ENCODE data around the gene FOXC2.
"Not testable (repeated sequence)": the region's sequence is repeated elsewhere in the genome, so short reads cannot be mapped to it uniquely, and the experiment has no call there.

FOXC2 gene

DNA sequence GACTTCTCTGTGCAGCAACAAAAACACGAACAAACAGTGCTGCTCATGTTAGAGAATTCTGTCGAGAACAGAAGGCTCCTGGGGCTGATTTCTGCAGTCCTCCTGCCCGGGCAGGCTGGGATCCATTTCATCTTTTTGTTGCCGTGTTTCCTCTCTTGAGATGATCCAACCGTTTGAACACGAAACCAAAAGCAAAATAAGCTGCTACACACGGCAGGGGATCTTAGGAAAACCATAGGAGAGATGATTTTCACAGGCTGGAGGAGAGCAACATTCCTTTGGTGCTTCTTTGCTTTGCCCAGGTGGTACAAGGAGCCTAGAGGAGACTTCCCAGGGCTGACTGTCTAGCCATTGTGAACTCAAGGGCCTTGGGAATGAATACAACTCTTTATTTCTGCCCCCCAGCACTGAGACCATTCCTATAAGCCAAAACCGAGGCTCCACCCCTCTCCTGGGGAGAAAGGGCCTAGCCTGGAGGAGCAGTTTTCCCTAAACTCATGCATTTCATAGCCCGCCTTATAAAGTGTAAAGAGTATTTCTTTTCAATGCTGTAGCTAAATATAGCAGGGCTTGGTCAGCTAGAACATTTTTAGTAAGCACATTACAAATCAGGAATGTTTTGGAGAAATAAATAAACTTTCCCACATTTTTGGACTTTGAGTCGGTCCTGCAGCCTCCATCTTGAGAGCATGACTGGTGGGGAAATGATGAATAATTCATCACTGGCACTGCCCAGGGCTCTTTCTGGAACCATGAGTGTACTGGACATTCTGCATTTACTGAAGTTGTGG, 19.4 kb downstream of the FOXC2 start:
- DNase-seq: no peak

DNA sequence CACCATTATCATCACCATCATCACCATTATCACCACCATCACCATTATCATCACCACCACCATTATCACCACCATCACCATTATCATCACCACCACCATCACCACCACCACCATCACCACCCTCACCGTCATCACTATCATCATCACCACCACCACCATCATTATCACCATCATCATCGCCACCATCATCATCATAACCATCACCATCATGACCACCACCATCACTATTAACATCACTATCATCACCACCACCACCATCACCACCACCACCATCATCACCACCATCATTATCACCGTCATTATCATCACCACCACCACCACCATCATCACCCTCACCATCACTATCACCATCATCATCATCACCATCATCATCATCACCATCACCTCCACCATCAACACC, 20.9 kb downstream of the FOXC2 start:
- DNase-seq: no peak

DNA sequence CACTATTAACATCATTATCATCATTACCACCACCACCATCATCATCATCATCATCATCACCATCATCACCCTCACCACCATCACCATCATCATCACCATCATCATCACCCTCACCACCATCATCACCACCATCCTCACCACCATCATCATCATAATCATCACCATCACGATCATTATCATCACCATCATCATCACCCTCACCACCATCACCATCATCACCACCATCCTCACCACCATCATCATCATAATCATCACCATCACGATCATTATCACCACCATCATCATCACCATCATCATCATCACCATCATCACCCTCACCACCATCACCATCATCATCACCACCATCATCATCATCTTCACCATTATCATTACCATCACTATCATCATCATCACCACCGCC, 21.3 kb downstream of the FOXC2 start:
- DNase-seq: not testable (repeated sequence)

DNA sequence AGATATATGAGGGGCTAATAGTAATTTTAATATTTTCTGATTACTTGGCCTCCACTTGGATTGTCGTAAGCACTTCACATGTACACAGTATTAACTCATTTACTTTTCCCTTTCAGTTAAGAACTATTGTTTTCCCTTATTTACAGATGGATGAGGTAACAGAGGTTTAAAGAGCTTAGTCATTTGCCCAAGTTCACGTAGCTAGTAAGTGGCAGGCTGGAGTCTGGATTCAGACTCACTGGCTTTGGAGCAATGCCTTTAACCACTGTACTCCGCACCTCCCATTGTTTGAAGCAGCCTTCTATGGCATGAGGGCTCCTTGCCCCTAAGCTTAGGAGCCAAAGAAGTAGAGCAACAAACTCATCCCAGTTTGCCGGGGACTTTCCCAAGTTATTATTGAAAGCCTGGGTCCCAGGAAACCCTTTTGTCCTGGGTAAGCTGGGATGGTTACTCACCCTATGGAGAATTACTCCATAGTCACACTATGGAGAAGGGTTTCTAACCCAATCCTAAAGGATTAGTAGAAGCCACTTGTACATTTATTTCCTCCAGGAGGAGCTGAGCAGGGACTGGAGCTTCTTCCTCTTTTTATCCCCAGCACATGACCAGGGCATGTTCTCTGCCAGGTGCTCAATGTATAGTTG, 24.0 kb downstream of the FOXC2 start:
- DNase-seq: no peak

DNA sequence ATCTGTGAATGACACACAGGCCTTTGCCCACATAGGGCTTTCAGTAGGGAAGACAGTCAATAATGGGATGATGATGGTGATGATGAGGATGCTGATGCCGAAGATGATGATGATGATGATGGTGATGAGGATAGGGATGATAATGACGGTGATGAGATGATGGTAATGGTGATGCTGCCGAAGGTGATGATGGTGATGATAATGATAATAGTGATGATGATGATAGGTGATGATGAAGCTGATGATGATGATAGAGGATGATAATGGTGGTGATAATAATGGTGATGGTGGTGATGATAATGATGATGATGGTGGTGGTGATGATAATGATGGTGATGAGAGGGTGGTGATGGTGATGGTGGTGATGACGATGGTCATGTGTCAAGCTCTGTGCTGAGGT, 24.6 kb downstream of the FOXC2 start:
- no peak for DNase-seq

DNA sequence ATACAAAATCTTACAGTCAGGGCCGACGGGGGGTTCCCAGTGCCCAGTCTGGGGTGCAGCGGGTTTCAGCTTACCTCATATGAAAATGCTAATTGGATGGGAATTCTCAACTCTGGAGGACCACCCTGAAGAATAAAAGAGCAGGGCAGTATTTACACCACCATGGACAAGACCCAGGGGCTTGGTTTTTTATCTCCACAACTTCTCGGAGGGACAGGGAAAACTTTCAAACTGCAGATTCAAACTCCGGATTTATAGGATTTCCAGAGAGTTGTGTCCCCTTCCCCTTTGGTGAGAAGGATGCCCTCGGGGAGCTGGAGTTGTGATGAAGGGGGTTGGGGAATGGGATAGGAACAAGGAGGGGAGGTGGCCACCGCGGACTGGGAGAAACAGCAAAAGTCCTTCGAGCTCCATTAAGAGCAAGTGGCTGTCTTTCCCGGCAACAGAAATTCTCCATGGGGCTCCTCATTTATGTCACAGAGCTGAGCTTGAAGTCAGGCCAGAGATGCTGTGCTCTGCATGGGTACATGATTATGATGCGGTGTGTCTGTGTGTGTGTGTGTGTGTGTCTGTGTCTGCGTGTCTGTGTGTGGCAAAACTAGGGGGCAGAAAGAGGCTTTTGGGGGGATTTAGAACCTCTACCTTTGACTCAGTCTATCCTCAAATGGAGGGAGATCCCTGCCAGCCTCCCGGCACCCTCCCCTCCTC, 27.4 kb downstream of the FOXC2 start:
- no peak for DNase-seq

DNA sequence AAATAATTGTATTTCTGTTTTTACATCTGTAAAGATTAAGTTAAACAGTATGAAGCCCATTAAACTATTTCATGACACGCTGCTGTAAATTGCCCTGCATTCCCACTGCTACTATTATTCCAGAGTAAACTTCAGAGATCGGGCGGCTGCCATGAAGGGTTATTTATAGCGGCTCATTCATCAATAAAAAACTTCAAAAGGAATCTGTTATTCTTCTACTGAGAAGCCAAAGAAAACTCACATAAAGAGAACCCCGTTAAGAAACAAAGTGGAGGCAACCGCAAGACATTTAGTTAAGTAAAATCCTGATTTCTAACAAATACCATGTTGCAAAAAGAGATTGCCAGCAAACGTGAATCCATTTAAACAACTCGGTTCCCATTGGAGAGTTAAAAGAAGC, 28.1 kb downstream of the FOXC2 start:
- no peak for DNase-seq

DNA sequence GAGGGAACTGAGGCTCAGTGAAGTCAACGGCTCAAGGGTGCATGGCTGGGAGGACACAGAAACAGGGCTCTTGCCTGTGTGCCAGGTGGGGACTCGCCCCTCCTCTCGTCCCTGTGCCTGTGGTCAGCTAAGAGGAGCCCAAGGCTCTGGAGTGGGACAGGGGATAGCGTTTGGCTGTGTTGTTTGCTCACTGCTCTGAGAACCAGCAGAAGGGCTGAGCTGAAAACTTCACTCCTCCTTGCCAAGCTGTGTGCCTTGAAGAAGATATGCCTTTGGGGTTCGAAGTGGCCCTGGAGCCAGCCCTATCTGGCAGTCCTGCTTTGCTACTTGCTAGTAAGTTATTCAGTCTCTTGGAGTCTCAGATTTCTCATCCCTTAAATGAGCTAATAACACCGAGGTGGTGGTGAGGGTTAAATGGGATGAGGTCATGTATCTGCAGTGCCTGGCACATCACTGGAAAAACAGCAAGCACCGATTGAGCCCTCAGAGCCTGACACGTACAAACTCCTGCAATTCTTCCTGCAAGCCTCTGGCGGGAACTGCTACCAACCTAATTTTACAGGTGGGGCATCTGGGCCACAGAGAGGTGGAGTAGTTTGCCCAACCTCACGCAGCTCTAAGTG, 29.5 kb downstream of the FOXC2 start:
- no peak for DNase-seq

DNA sequence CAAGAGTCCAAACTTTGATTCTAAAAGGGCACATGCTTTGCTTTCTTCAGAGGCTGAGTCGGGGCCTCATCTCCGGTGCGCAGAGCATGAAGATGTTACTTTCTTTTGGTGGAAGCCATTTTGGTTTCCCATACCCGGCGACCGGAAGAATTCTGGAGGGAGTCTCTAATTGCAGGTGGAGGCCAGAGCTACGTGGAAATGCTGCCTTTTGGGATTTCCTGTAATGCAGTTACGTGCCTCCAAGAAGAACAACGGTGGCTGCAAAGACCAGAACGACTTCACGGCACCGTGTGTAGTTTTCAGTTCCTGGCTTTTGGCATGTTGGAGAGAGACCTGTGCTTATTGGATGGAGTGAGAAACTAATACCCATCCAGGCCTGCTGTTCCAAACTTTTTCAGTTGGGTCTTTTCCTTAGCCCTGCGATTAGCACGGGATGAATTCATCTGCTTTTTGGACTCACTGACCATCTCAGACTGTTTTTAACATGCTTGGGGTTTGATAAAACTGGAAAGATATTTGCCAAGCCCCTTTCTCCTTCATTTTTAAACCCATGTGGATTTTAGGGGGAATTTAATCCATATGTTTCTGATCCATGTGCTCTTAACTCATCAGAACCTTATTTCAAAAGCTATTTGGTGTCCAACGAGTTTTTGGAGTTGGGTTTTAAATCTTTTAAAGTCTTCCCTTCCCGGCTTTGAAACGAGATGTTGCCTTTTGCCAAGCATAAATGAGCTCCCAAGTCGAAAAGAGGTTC, 30.7 kb downstream of the FOXC2 start:
- DNase-seq: no peak

DNA sequence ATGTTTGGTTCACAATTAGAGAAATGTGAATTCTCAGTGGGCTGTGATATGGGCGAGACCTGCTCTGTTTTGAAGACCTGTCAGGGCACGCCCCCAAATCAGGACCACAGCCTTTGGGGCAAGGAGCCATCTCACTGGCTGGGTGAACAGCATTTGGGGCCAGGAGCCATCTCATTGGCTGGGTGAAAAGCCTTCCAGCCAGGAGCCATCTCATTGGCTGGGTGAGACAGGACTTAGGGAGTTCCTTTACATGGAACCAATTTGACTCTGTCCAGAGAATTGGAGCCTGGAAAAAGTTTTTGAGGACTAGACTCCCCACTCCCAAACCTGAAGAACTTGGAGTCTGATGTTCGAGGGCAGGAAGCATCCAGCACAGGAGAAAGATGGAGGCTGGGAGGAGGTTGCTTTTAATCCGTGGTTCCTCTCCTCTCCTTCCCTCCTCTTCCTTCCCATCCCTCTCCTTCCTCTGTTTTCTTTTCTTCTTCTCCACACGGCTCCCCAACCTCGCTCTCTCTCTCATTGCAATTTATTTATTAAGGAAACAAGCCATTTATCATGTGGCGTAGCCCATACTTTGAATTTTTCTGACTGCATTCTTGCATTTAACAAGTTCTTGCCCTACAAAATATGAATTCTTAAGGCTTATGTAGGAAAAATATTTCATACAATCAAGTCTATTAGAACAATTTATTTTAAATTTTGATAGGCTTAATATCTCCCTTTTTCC, 31.4 kb downstream of the FOXC2 start:
- DNase-seq: no peak

DNA sequence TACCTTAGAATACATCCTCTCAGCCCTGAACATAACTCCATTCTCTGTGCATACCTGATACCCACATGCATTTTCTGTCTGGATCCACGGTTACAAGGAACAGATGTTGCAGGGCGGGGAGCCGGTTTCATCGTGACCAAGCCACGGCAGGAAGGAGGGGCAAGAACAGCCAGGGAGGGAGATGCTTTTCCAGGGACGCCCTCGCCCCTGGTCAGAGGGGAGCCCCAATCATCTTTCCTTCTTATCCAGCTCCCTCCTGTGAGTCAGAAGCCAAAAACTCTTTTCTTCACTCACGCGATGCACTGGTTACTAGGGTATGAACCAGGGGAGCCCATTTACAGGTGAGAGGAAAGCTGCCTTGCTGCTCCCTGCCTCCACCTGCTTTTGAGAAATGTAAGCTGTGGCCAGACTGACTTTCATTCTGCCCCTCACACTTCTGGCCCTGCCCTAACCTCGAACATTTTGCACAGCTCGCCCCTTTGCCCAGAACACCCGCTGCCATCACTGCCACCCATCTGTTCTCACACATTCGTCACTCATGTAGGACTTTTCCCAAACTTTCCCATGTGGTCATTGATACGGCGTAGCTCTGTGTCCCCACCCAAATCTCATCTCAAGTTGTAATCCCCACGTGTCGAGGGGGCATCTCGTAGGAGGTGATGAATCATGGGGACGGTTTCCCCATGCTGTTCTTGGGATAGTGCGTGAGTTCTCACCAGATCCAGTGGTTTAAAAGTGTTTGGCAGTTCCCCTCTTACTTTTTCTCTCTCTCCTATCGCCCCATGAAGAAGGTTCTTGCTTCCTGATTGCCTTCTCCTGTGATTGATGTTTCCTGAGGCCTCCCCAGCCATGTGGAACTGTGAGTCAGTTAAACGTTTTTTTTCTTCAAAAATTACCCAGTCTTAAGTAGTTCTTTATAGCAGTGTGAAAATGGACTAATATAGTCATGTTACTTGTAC, 32.3 kb downstream of the FOXC2 start:
- DNase-seq: no peak

DNA sequence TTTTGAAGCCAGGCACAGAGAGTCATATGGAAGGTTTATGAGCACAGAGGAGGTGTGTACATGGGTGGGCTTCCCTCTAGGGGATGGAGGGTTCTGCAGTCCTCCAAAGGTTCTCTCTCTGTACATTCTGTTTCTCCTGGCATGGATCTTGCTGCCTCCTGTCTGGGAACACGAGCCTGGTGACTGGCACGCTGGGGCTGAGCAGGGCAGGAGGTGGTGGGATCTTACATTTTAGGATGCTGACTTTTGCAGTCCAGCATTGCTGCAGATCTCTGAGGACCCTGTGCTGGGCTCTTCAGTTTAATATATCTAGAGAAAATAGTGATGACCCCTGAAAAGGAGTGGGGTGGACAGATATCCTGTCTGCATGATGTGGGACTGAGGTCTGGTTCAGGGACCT, 34.7 kb downstream of the FOXC2 start:
- no peak for DNase-seq

DNA sequence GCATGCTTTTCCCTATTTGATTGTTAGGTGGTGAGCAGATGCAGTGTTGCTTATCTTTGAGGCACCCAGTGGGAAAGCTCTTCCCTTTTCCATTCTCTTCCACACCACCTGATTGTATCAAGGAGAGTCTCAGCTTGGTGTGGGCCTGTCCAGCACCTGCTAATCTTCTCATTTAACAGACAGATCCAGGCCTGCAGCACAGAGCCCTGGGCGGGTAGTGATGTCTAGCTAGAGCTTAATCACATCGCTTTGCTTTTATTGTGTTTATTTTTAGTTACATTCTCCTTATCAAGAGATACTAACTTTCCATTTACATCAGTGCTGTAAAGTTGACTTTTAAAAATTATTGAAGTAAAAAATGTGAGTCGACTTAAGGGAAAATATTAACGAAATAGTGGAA, 35.9 kb downstream of the FOXC2 start:
- no peak for DNase-seq

DNA sequence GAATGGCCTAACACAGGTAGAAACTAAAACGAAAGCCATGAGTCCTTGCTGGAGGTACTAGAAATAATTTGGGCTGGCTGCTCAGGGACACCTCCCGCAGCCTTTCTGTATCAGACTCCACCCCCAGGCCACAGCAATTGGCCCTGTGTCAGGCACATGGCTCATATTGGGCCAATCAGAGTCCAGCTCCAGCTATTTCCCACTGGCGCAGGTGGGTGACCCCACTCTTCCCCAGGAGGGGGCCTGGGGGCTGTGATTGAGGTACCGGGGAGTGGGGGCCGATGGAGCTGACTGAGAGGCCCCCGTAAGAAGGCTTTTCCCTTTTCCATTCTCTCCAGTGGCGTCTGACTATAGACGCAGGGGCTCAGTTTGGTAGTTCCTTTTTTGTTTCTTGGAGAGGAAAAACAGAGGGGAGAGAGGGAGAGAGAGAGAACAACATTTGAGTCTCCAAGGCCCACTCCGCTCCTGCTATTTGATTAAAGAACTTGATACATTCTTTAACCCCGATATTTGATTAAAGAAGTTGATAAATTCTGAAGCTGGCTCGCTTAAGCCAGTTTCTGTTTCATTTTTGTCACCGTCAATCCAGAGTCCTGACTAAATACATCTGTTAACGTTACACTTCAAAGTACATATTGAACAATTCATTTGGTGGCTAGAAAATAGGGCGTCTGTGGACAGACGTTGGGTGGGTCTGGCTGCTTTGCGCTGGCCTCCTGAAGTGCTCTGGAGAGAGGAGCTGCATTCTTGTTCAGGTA, 38.0 kb downstream of the FOXC2 start:
- DNase-seq: no peak

DNA sequence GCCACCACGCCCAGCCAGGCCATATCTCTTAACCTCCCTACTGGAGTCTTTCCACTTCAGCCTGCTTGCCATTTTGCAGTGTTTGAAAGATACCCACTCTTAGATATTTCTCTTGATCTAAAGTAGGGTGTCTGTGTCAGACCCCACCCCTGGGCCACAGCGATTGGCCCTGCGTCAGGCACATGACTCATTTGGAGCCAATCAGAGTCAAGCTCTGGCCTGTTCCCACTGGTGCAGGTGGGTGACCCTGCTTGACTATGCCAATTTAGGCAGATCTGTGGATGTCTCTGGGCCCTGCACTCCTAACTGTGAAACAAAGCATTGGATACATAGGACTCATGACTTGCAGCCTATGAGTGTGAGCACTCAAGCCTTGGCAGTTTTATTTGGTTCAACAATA, 39.3 kb downstream of the FOXC2 start:
- DNase-seq: no peak

DNA sequence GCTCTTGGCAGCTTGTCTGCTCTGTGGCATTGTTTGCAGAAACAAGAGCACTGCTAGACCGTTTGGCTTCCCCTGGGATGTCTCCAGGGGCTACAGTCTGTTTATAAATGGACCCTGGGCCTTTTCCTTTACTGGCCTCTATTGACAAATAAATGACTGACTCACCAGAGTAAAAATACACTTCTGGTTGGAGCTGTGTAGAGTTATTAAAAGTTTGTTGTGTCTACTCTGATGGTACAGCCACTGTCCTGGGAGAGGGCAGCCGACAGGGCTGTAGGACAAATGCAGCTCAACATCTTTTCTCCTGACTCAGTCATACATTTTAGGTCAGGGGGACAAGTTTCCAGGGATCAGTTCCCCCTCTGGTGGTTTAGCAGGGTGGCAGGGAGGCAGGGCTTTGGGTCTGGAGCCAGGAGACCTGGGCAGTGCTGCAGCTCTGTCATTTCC, 41.7 kb downstream of the FOXC2 start:
- no peak for DNase-seq

DNA sequence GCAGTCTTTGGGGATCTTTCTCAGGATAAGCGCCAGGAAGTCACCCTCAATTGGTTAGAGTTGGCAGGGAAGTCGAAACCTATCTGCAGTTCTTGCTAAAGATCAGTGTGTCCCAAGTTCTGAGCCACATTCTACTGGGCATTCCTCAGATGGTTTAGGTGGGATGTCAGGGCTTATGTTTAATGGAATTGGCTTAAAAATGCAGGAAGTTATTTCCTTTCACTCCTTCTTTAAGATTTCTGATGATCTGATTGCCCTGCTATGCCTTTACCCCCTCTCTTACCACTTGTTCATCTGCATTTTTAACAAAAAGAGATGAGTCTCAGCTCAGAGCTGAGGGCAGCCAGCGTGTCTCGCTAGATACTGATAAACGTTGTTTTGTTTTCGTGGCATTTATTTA, 42.5 kb downstream of the FOXC2 start:
- DNase-seq: no peak

DNA sequence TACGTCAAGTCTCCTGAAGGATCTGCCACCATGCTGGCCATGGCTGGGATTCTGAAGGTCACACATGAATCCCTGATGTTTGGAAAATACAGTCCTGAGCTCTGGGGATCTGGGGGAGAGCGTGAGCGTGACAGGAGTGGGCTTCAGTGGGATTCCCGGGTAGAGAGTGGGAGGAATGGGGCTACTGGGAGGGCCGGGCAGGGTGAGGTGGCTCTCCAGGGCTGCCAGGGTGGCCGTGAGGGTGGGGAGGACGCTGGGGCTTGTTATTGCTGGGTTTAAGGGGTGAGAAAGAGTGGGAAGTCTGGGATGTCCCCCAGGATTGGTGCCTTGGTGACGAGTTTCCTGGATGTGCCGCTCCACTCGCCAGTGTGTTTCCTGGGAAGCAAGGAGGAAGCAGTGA, 43.0 kb downstream of the FOXC2 start:
- no peak for DNase-seq

Data from amygdala (tissue), 56 donors.